Measurements from ENCODE around the gene PNCK.

PNCK gene

GRCh38 chrX:153626863-153627674 lies 46.5 kb downstream of the PNCK start:
- no peak for DNase-seq

GRCh38 chrX:153626025-153626633 lies 47.5 kb downstream of the PNCK start:
- DNase-seq = no peak

DNA sequence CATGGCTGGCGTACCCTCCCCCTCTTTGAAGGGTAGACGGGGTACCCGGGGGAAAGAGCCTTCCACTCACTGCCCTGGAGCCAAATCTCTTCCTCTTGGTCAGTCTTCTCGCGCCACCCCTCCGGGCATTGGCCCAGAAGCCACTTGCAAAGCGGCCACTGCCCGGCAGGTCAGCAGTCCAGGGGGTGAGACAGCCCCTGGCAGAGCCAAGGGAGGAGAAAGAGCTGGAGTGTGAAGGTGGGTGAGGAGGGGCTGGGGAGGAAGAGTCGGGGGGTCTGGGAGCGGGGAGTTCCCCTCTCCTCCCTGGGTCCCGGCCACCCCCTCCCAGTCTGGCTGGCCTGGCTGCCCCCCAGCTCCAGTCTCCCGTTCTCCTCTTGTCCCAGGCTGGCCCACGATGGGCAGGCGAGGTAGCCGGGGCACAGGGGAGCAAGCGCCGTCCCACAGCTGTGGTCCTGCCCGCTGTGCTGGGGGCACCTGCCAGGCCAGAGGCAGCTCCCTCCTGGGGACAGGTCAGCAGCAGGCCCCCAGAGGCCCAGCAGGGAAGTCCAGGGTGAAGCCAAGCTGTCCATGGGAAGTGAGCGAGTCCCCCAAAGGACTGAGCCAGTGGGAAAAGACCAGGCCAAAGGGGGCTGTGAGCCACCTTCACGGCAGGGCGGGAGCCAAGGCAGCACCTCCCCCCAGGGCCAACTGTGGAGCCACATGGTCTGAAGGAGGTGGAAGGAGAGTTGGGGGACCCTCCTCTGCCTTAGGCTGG lies 48.2 kb downstream of the PNCK start:
- no peak for DNase-seq

DNA sequence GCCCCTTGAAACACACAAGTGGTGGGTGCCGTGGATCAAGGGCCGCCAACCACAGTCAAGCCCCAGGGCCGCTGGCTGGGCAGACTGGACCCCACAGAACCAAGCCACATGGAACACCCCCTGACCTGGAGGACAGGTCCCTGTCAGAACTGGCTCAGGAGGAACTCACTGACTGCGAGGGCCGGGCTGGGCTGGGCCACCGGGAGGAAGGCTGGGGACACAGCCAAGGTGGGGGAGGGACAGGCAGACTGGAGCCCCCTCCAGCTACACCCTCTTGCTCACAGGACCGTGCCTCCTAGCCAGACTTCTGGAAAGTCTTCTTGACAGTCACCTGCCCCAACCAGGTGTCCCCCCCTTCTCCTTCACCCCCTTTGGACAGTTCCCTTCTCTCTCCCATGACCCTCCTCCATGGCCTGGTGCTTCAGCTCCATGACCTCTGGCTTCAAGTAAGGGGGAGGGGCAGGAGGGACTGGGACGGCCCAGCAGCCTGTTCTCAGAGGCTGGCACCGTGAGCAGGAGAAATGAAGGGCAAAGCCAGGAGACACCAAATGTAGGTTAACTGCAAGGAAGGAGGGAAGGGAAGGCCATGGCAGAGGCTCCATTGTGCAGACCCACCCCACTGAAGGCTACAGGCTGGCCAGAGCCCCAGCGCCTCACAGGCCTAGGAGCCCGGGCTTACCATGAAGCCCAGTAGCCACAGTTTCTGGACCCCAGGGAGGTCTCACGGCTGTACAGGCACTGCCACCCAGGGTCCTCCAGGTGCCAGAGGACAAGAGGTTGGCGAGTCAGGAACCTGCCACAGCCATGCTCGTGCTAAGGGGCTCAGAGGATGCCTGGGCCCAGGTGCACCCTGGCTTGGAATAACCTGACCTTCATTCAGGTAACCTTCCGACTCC lies 49.2 kb downstream of the PNCK start:
- no peak for DNase-seq

DNA sequence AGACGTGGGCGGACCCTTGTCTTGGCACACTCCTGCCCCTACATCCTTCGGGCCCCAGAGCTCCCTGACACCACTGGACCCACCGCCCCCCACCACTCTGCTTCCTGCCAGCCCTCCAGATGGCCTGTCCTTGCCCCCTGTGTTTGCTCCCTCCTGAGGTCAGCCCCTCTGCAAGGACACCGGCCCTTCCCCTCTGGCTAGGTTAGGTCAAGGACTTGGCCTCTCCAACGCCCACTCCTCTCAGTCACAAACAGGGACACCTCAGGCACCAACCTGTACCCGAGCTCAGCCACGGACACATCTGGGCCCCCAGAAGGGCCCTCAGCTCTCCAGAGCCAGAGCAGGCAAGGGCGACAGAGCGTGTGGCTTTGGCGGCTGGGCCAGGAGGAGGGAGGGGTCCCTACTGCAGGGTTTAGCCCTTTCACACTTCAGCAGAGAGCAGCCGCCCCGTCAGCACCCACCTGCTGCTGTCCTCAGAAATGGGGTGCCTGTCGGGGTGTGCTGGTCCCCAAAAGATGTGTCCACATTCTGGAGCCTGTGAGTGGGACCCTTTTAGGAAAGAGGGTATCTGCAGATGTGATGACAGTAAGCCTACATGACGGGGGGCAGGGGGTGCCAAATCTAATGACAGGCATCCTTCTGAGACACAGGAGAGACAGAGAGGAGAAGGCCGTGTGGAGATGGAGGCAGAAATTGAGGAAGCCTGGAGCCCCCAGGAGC lies 50.1 kb downstream of the PNCK start:
- DNase-seq = no peak

DNA sequence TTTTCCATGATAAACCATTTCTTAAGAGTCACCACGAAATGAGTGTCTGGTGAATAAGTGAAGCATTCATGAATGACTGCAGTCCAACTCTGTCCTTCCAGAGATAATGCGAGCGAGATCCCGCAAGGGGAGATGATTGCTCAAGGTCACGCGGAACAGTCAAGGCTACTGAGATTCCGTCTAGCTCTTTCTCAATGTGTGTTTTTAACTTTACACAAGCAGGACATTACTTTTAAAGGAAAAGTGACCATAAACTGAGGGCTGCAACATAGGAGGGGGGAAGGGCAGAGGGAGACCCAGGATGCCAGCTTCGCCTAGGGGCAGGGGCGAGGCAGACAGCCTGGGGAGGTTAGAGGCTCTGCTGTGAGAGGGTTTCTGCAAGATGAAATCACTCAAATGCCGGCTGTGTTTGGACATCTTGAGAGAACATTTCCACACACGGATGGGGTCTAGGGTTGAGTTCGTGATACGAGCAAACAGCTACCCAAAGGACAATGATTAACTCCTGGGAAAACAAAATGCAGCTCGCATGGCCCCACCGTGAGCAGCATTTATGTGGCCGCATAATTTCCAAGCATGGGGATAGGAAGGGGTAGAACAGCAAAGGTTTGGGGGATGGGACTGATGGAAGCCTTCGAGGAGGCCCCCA lies 50.8 kb downstream of the PNCK start:
- no peak for DNase-seq

DNA sequence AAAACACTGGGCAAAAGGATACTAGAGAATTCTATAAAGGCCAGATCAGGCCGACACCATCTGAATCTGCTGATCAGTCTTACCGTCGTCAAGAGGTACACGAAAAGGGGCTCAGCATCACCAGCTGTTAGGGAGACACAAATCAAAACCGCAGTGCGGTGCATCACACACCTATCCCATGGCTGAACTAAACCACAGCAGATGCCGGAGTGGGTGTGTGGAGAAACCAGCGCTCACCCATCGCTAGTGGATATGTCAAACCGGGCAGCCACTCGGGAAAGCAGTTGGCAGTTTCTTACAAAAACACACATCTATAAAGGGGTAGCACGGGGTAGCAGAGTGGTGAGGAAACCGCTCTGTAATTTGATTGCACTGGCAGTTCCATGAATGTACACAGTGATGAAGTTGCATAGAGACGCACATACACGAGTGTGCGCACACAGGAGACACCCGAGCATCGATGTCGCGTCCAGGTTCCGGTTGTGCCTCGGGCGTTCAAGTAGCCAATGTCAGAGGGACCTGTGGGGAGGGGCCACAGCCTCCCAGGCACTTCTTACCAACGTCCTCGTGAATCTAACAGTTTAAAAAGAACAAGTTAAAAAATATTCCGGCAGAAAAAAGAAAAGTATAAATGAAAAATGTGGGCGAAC lies 51.5 kb downstream of the PNCK start:
- DNase-seq = no peak

DNA sequence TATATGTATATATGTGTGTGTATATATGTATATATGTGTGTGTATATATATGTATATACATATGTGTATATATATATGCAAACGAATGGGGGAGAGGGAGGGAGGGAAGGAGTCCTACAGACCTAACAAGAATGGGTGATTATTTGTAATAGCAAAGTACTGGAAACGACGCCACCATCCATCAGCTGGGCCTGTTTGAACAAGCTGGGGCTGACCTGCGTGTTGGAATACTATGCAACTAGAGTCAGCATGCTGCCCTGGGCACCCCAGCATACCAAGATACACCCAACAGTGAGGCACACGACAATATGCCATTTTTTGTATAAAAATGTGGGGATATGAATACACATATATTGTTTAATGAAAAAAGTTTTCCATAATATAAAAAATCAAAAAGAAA lies 53.0 kb downstream of the PNCK start:
- no peak for DNase-seq
